ENCODE results near the gene LAMC3. TPM values are rescaled to one million over a fixed set of nuclear protein-coding genes. Genes with fewer than 3 reads are reported as not detected.

Gene LAMC3
- total RNA-seq, 1 donor from 2014 or later: 1.0 TPM

- TF ChIP-seq CTCF (IDR thresholded peaks at IDR 0.05): no peak
- Mint-ChIP-seq H3K27me3 (ENCODE audit: unreplicated experiment) (peaks cover 6% of the 10 kb centered on the region), H3K9me3 (ENCODE audit: unreplicated experiment) (no peaks in the 10 kb centered on the region), H3K36me3 (ENCODE audit: unreplicated experiment) (no peaks in the 10 kb centered on the region), H3K4me1 (ENCODE audit: unreplicated experiment) (peaks cover 18% of the 10 kb centered on the region), H3K27ac (ENCODE audit: unreplicated experiment) (no peak overlapping the region), H3K4me3 (ENCODE audit: unreplicated experiment) (no peak overlapping the region)
- no peak for DNase-seq (ENCODE audit: extremely low spot score, unreplicated experiment)
Observed at GRCh38 chr9:130989391-130989790, 19.6 kb upstream of the LAMC3 start.

GRCh38 chr9:130989891-130990290 is 19.1 kb upstream of the LAMC3 start:
- H3K27me3 Mint-ChIP-seq (ENCODE audit: unreplicated experiment): peaks cover 3% of the 10 kb centered on the region
- no peak for TF ChIP-seq CTCF (IDR thresholded peaks at IDR 0.05)
- H3K27ac Mint-ChIP-seq (ENCODE audit: unreplicated experiment): no peak overlapping the region
- H3K9me3 Mint-ChIP-seq (ENCODE audit: unreplicated experiment): no peaks in the 10 kb centered on the region
- no peaks in the 10 kb centered on the region for H3K36me3 Mint-ChIP-seq (ENCODE audit: unreplicated experiment)
- no peak for DNase-seq (ENCODE audit: extremely low spot score, unreplicated experiment)
- H3K4me1 Mint-ChIP-seq (ENCODE audit: unreplicated experiment): peaks cover 18% of the 10 kb centered on the region
- no peak overlapping the region for H3K4me3 Mint-ChIP-seq (ENCODE audit: unreplicated experiment)

GRCh38 chr9:130990306-130990977 is 18.5 kb upstream of the LAMC3 start:
- H3K27me3 Mint-ChIP-seq (ENCODE audit: unreplicated experiment): peaks cover 3% of the 10 kb centered on the region
- H3K4me1 Mint-ChIP-seq (ENCODE audit: unreplicated experiment): peaks cover 18% of the 10 kb centered on the region
- no peak for DNase-seq (ENCODE audit: extremely low spot score, unreplicated experiment)
- H3K36me3 Mint-ChIP-seq (ENCODE audit: unreplicated experiment): no peaks in the 10 kb centered on the region
- no peak overlapping the region for H3K4me3 Mint-ChIP-seq (ENCODE audit: unreplicated experiment)
- no peaks in the 10 kb centered on the region for H3K9me3 Mint-ChIP-seq (ENCODE audit: unreplicated experiment)
- no peak for TF ChIP-seq CTCF (IDR thresholded peaks at IDR 0.05)
- H3K27ac Mint-ChIP-seq (ENCODE audit: unreplicated experiment): no peak overlapping the region

- Mint-ChIP-seq H3K9me3 (ENCODE audit: unreplicated experiment) (no peaks in the 10 kb centered on the region), H3K4me3 (ENCODE audit: unreplicated experiment) (no peak overlapping the region), H3K36me3 (ENCODE audit: unreplicated experiment) (no peaks in the 10 kb centered on the region), H3K27me3 (ENCODE audit: unreplicated experiment) (peaks cover 3% of the 10 kb centered on the region), H3K4me1 (ENCODE audit: unreplicated experiment) (peaks cover 18% of the 10 kb centered on the region), H3K27ac (ENCODE audit: unreplicated experiment) (no peak overlapping the region)
- TF ChIP-seq CTCF (IDR thresholded peaks at IDR 0.05): no peak
- no peak for DNase-seq (ENCODE audit: extremely low spot score, unreplicated experiment)
Observed at GRCh38 chr9:130990978-130991777, 17.8 kb upstream of the LAMC3 start.
